Activated naive CD8-positive, alpha-beta T cell (primary cell): ENCODE results near the gene TM4SF20.

Source experiments
- H3K27ac Mint-ChIP-seq: one replicate; pipeline ENCODE4 v1.8.0; 2021; ENCODE audit warnings: mixed read lengths
- H3K27me3 Mint-ChIP-seq: one replicate; pipeline ENCODE4 v1.8.0; 2021; ENCODE audit warnings: mixed read lengths
- H3K36me3 Mint-ChIP-seq: one replicate; pipeline ENCODE4 v1.8.0; 2021; ENCODE audit warnings: mixed read lengths
- H3K4me1 Mint-ChIP-seq: one replicate; pipeline ENCODE4 v1.8.0; 2021; ENCODE audit warnings: low read depth, mixed read lengths
- H3K4me3 Mint-ChIP-seq: one replicate; pipeline ENCODE4 v1.8.0; 2021; ENCODE audit warnings: mild to moderate bottlenecking, mixed read lengths
- H3K9me3 Mint-ChIP-seq: one replicate; pipeline ENCODE4 v1.8.0; 2021; ENCODE audit warnings: low read depth, mixed read lengths

TM4SF20 gene

DNA sequence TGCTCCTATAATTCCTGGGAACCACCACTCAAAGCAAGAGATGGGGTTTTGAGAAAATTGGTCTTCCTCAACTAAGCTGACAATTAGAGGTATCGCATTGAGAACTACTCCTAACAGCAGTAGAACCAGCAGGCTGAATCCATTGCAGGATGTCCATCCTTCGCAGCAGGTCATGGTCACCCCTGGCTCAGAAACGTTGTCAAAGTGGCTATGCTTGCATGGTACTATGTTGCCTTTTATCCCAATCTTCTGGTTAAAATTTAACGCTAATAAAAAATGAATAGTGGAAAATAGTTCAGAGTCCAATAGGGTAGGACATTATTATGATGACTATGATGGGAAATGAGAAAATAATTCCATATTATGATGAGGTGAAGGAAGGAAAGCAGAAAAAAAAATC is at the start of gene TM4SF20:
Gene TM4SF20, minus strand, starts transcription at position 212 of the 400 bp plus-strand sequence. Its CDS starts 38 bp downstream, at position 174.
- Mint-ChIP-seq H3K27ac (peak within 1 kb of the TSS; percentile 24), H3K4me1 (peaks cover 21% of the 10 kb centered on the region), H3K27me3 (peaks cover 5% of the 10 kb centered on the region), H3K36me3 (no peaks in the 10 kb centered on the region), H3K4me3 (no peak within 1 kb of the TSS), H3K9me3 (peaks cover 6% of the 10 kb centered on the region)

DNA sequence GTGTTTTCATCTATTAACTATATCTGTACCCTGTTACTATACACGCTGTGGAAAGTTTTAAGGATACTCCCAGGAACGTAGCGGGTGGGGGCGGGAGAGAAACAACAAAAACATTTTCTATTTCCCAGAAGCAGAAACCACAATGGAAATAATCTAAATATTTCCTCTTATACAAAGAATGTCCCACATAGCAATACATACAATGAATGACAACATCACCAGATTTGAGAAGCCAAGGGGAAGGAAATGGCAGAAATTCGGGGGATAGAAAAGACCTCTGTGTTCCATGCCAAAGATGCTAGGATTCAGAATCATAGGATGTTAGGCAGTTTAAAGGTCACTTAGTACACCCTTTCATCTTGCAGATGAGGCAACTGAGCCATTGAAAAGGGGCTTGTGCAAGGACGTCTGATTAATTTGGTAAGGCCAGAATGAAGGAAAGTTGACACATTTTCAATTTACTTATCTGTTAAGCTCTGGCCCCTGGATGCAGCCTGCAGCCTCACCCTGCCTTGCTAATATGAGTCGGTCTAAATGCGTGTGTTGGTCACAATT is 49.7 kb upstream of the TM4SF20 start:
- Mint-ChIP-seq H3K9me3 (peaks cover 10% of the 10 kb centered on the region), H3K4me1 (peaks cover 2% of the 10 kb centered on the region), H3K36me3 (peaks cover 9% of the 10 kb centered on the region), H3K4me3 (no peak overlapping the region), H3K27ac (no peak overlapping the region), H3K27me3 (no peaks in the 10 kb centered on the region)

- no peak overlapping the region for H3K27ac Mint-ChIP-seq
- H3K9me3 Mint-ChIP-seq: no peaks in the 10 kb centered on the region
- no peaks in the 10 kb centered on the region for H3K36me3 Mint-ChIP-seq
- no peaks in the 10 kb centered on the region for H3K27me3 Mint-ChIP-seq
- peaks cover 2% of the 10 kb centered on the region for H3K4me1 Mint-ChIP-seq
- no peak overlapping the region for H3K4me3 Mint-ChIP-seq
Observed at GRCh38 chr2:227423656-227424499, 44.8 kb upstream of the TM4SF20 start.

DNA sequence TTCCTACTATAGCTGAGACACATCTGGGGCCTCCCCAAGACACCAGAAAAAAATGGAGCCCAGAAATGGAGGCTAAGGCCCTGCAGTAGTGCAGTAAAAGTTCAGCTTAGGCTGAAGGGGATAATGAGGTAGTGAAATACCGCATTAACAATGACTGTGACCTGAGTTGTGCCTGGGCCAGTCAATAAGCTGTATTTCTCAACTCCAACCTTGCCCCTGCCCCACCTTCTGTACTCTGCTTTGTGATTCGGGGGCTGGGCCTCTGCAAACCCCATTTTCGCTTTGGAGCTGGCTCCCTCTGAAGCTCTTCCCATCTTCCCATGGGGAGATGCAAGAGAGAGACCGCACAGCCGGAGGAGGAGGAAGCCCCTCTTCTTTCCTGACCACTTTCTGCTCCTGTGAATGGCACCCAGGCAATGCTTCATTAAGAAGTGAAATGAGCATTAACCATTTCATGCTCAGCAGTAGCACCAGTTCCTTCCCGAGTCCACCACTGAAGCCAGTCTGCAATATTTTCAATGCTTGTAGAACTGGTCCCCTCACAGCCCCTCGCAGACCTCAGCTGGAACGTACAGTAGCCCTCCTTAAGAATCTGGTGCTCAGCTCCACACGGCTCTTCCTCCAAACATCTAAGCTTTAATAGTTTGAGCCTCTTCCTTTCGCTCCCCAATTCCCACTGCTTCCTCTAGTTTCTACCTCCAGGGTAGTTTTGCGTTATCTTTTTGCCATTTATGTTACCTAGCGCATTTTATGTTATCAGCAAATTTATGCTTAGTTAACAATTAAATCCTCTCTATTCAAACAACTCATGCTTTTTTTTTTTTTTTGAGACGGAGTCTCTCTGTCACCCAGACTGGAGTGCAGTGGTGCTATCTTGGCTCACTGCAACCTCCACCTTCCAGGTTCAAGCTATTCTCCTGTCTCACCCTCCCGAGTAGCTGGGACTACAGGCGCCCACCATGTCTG is 41.3 kb upstream of the TM4SF20 start:
- Mint-ChIP-seq H3K4me1 (peaks cover 13% of the 10 kb centered on the region), H3K27ac (no peak overlapping the region), H3K36me3 (no peaks in the 10 kb centered on the region), H3K9me3 (no peaks in the 10 kb centered on the region), H3K4me3 (no peak overlapping the region), H3K27me3 (no peaks in the 10 kb centered on the region)

GRCh38 chr2:227416701-227417100 is 37.6 kb upstream of the TM4SF20 start:
- no peaks in the 10 kb centered on the region for H3K9me3 Mint-ChIP-seq
- peak overlapping the region; percentile 61 for H3K27ac Mint-ChIP-seq
- H3K27me3 Mint-ChIP-seq: no peaks in the 10 kb centered on the region
- H3K4me1 Mint-ChIP-seq: peaks cover 40% of the 10 kb centered on the region
- no peak overlapping the region for H3K4me3 Mint-ChIP-seq
- H3K36me3 Mint-ChIP-seq: peaks cover 4% of the 10 kb centered on the region

- peak overlapping the region; percentile 88 for H3K27ac Mint-ChIP-seq
- peaks cover 4% of the 10 kb centered on the region for H3K36me3 Mint-ChIP-seq
- peaks cover 49% of the 10 kb centered on the region for H3K4me1 Mint-ChIP-seq
- no peaks in the 10 kb centered on the region for H3K27me3 Mint-ChIP-seq
- H3K4me3 Mint-ChIP-seq: peak overlapping the region; percentile 65
- H3K9me3 Mint-ChIP-seq: no peaks in the 10 kb centered on the region
Observed at GRCh38 chr2:227415538-227416424, 36.7 kb upstream of the TM4SF20 start.

DNA sequence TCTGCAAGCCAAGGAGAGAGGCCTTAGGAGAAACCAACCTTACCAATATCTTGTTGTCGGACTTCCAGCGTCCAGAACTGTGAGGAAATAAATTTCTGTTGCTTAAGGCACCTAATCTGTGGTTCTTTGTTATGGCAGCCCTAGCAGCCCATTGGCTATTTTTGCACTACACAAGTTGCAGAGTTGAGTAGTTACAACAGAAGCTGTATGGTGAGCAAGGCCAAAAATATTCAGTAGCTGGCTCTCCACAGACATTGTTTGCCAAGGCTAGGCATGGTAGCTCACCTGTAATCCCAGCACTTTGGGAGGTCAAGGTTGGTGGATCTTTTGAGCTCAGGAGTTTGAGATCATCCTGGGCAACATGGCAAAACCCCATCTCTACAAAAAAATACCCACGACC is 35.7 kb upstream of the TM4SF20 start:
- H3K36me3 Mint-ChIP-seq: peaks cover 4% of the 10 kb centered on the region
- H3K27ac Mint-ChIP-seq: peak overlapping the region; percentile 46
- H3K4me3 Mint-ChIP-seq: no peak overlapping the region
- H3K27me3 Mint-ChIP-seq: no peaks in the 10 kb centered on the region
- H3K9me3 Mint-ChIP-seq: no peaks in the 10 kb centered on the region
- peaks cover 56% of the 10 kb centered on the region for H3K4me1 Mint-ChIP-seq

DNA sequence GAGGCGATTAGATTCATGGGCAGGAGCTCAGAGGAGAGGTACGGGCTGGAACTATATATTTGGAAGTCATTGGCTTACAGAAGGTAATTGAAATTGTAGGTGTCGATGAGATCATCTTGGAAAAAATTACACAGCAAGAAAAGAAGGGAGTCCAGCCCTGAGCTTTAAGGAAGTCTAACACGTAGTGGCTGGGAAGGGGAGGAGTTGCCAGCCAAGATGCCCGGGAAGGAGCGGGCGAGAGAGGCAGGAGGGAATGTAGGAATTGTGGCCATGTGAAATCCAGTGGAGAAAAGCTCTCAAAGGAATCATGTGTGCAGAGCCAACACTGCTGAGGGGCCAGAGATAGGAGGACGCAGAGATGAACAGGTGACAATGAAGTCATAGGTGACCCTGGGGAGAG is 34.3 kb upstream of the TM4SF20 start:
- H3K27me3 Mint-ChIP-seq: no peaks in the 10 kb centered on the region
- H3K4me1 Mint-ChIP-seq: peaks cover 60% of the 10 kb centered on the region

GRCh38 chr2:227412877-227413276 is 33.8 kb upstream of the TM4SF20 start:
- H3K27me3 Mint-ChIP-seq: no peaks in the 10 kb centered on the region
- peak overlapping the region; percentile 95 for H3K27ac Mint-ChIP-seq
- H3K4me1 Mint-ChIP-seq: peaks cover 62% of the 10 kb centered on the region
- H3K9me3 Mint-ChIP-seq: no peaks in the 10 kb centered on the region
- H3K4me3 Mint-ChIP-seq: peak overlapping the region; percentile 15
- H3K36me3 Mint-ChIP-seq: peaks cover 4% of the 10 kb centered on the region

More for the DNA sequence above, 34.3 kb upstream of the TM4SF20 start:
- Mint-ChIP-seq H3K27ac (peak overlapping the region; percentile 95), H3K36me3 (peaks cover 4% of the 10 kb centered on the region), H3K9me3 (no peaks in the 10 kb centered on the region), H3K4me3 (peak overlapping the region; percentile 15)

DNA sequence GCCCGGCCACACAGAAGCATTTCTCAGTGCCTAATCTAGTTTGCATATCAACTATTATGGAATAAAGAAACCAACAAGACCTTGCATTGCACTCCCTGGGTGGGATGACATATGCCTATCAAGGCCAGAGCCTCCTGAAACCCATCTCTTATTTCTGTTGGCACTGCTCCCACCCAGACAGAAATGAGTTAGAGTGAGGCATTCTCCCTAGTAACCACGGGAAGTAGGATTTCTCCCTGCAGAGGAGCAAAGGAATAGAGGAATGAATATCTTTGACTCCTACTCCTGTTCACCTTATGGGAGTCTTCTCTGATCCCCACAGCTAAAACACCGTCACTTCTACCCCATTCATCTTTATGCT is 32.9 kb upstream of the TM4SF20 start:
- peaks cover 65% of the 10 kb centered on the region for H3K4me1 Mint-ChIP-seq
- H3K36me3 Mint-ChIP-seq: peaks cover 4% of the 10 kb centered on the region
- H3K27me3 Mint-ChIP-seq: no peaks in the 10 kb centered on the region
- H3K4me3 Mint-ChIP-seq: peak overlapping the region; percentile 78
- H3K9me3 Mint-ChIP-seq: no peaks in the 10 kb centered on the region
- H3K27ac Mint-ChIP-seq: peak overlapping the region; percentile 97

- Mint-ChIP-seq H3K27ac (peak overlapping the region; percentile 97), H3K27me3 (no peaks in the 10 kb centered on the region), H3K4me1 (peaks cover 68% of the 10 kb centered on the region)
Observed at GRCh38 chr2:227411320-227411989, 32.3 kb upstream of the TM4SF20 start.

GRCh38 chr2:227410191-227410590 is 31.1 kb upstream of the TM4SF20 start:
- H3K36me3 Mint-ChIP-seq: peaks cover 4% of the 10 kb centered on the region
- H3K4me1 Mint-ChIP-seq: peaks cover 71% of the 10 kb centered on the region
- no peaks in the 10 kb centered on the region for H3K9me3 Mint-ChIP-seq
- no peaks in the 10 kb centered on the region for H3K27me3 Mint-ChIP-seq
- H3K4me3 Mint-ChIP-seq: no peak overlapping the region
- H3K27ac Mint-ChIP-seq: peak overlapping the region; percentile 41

More at GRCh38 chr2:227411320-227411989, 32.3 kb upstream of the TM4SF20 start:
- Mint-ChIP-seq H3K9me3 (no peaks in the 10 kb centered on the region), H3K36me3 (peaks cover 4% of the 10 kb centered on the region), H3K4me3 (peak overlapping the region; percentile 78)

- peak overlapping the region; percentile 8 for H3K27ac Mint-ChIP-seq
- no peaks in the 10 kb centered on the region for H3K27me3 Mint-ChIP-seq
- H3K36me3 Mint-ChIP-seq: no peaks in the 10 kb centered on the region
- H3K9me3 Mint-ChIP-seq: no peaks in the 10 kb centered on the region
- no peak overlapping the region for H3K4me3 Mint-ChIP-seq
- H3K4me1 Mint-ChIP-seq: peaks cover 71% of the 10 kb centered on the region
Observed at GRCh38 chr2:227407591-227408151, 28.6 kb upstream of the TM4SF20 start.
